Mesothelial cell of epicardium (in vitro differentiated cells): ENCODE data around the gene TBCB. TPM values are rescaled to one million over a fixed set of nuclear protein-coding genes. Genes with fewer than 3 reads are reported as not detected.
"Not testable (repeated sequence)": the region's sequence is repeated elsewhere in the genome, so short reads cannot be mapped to it uniquely, and the experiment has no call there.

Source experiments
- DNase-seq, 2 experiments: peaks; one replicate each; pipeline ENCODE4 v3.0.0; 2021; ENCODE audit warnings: low spot score in 2 of 2; ENCODE audit not compliant: unreplicated experiment in 2 of 2
- H3K27ac Mint-ChIP-seq: 2 replicates; pipeline ENCODE4 v1.8.0; 2021; ENCODE audit warnings: mixed read lengths
- H3K27me3 Mint-ChIP-seq: 2 replicates; pipeline ENCODE4 v1.8.0; 2021; ENCODE audit warnings: low read depth, mixed read lengths
- H3K36me3 Mint-ChIP-seq: 2 replicates; pipeline ENCODE4 v1.8.0; 2021; ENCODE audit warnings: mixed read lengths
- H3K4me1 Mint-ChIP-seq: 2 replicates; pipeline ENCODE4 v1.8.0; 2021; ENCODE audit warnings: mixed read lengths
- H3K4me3 Mint-ChIP-seq: 2 replicates; pipeline ENCODE4 v1.8.0; 2021; ENCODE audit warnings: mild to moderate bottlenecking, moderate library complexity, mixed read lengths
- H3K9me3 Mint-ChIP-seq: 2 replicates; pipeline ENCODE4 v1.8.0; 2021; ENCODE audit warnings: mixed read lengths
- CTCF ChIP-seq: fragments of 200-600 bp; sonication (generic); IDR thresholded peaks from one replicate; pipeline ENCODE4 v1.5.0; 2021; ENCODE audit warnings: antibody characterized with exemption; ENCODE audit not compliant: unreplicated experiment
- total RNA-seq: library from RNA; stranded (reverse); gene quantifications from 3 replicates; pipeline ENCODE4 v1.2.1, GENCODE V29; 2021

The TBCB gene, protein sequence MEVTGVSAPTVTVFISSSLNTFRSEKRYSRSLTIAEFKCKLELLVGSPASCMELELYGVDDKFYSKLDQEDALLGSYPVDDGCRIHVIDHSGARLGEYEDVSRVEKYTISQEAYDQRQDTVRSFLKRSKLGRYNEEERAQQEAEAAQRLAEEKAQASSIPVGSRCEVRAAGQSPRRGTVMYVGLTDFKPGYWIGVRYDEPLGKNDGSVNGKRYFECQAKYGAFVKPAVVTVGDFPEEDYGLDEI
- total RNA-seq, result 112 to 116 TPM (median 115 TPM) in 3 replicates

- H3K27me3 Mint-ChIP-seq, result peaks cover 2% of the 10 kb centered on the region
- peak in 1 of 2 experiments; percentile 51 for DNase-seq
- H3K36me3 Mint-ChIP-seq, result peaks cover 19% of the 10 kb centered on the region
- no peaks in the 10 kb centered on the region for H3K9me3 Mint-ChIP-seq
- H3K4me3 Mint-ChIP-seq, result peak within 1 kb of the TSS; percentile 91
- TF ChIP-seq CTCF, result no peak
- peak within 1 kb of the TSS; percentile 96 for H3K27ac Mint-ChIP-seq
- peaks cover 30% of the 10 kb centered on the region for H3K4me1 Mint-ChIP-seq
Measured at GRCh38 chr19:36115453-36116343, at the start of gene TBCB. Gene TBCB, plus strand, starts transcription at chr19:36115468. Its CDS starts 93 bp downstream, at chr19:36115561.

- Mint-ChIP-seq H3K27me3 (no peaks in the 10 kb centered on the region), H3K4me3 (no peak overlapping the region), H3K4me1 (peaks cover 3% of the 10 kb centered on the region), H3K36me3 (peaks cover 11% of the 10 kb centered on the region), H3K9me3 (no peaks in the 10 kb centered on the region), H3K27ac (no peak overlapping the region)
- TF ChIP-seq CTCF, result no peak
- DNase-seq, result no peak
Measured at GRCh38 chr19:36067681-36068080, 47.6 kb upstream of the TBCB start.

GRCh38 chr19:36068810-36069499 lies 46.3 kb upstream of the TBCB start:
- not testable (repeated sequence) for H3K27me3 Mint-ChIP-seq, H3K4me1 Mint-ChIP-seq, H3K27ac Mint-ChIP-seq, H3K4me3 Mint-ChIP-seq, DNase-seq, H3K9me3 Mint-ChIP-seq
- peaks cover 11% of the 10 kb centered on the region for H3K36me3 Mint-ChIP-seq

DNA sequence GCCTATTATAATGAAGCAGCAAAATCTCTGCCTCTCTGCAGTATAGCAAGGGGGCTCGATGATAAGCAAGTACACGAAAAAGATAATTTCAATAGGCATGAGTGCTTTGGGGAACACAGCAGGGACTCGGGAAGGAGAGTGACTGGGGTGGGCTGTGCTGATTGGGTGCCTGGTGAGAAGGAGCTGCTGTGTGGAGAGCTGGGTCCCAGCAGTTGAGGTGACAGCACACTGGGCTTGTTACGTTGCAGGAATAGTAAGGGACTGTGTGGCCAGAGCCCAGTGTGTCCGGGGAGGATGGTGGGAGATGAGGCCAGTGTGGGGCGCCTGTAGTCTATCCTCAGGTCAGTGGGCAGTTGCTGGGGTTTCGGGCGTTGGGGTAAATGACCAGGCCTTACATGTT lies 43.2 kb upstream of the TBCB start:
- Mint-ChIP-seq H3K27ac (no peak overlapping the region), H3K36me3 (peaks cover 13% of the 10 kb centered on the region), H3K4me3 (no peak overlapping the region), H3K27me3 (no peaks in the 10 kb centered on the region), H3K4me1 (peaks cover 3% of the 10 kb centered on the region), H3K9me3 (no peaks in the 10 kb centered on the region)
- no peak for TF ChIP-seq CTCF
- DNase-seq, result no peak

DNA sequence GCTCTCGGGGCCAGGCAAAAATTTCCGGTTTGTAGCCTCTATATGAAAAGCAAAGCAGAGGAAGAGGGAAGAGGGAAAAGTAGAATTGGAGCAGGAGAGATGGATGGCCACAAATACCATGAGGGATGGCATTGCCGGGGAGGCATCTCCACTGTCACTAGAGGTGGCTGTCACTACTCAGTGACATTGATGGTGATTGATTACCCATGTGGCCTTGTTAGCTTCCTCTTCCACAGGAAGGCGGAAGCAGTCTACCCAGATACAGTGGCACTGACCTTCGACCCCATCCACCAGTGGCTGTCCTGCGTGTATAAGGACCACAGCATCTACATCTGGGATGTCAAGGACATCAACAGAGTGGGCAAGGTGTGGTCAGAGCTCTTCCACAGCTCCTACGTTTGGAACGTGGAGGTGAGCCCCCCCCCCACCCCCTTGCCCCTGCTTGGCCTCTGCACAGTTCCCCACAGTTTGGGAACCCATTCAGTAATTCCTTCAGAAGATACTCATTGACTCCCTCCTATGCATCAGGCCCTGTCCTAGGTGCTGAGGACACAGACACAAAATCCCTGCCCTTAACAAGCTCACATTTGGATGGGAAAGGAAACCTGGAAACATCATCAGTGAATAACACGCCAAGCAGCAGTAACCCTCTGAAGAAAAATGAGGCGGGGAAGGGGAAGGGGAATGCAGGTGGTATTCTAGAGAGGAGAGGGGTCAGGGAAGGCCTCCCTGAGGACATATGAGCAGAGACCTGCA lies 42.0 kb upstream of the TBCB start:
- Mint-ChIP-seq H3K36me3 (peaks cover 7% of the 10 kb centered on the region), H3K4me3 (no peak overlapping the region), H3K27ac (no peak overlapping the region), H3K4me1 (peaks cover 3% of the 10 kb centered on the region), H3K9me3 (no peaks in the 10 kb centered on the region), H3K27me3 (no peaks in the 10 kb centered on the region)
- no peak for TF ChIP-seq CTCF
- DNase-seq, result no peak
